PC-3 (cell line): ENCODE results near the gene DAPK1. TPM values are rescaled to one million over a fixed set of nuclear protein-coding genes. Genes with fewer than 3 reads are reported as not detected.

ENCODE experiments used
- ATAC-seq: fragments of 200-7000 bp; cut with Tn5 transposase; 2 replicates; pipeline ENCODE4 v1.9.1; 2020; ENCODE audit warnings: mild to moderate bottlenecking, moderate library complexity
- BruUV-seq: library from RNA; stranded (reverse); fragments of 400-500 nt; replicated peaks from 2 replicates; lab custom pipeline; 2021; lab: Mats Ljungman, UMichigan
- CTCF ChIA-PET: fragments of 300-600 bp; sonication (Branson Sonifier 250); formaldehyde crosslinking; loops from one replicate; lab custom pipeline; 2022; ENCODE audit warnings: antibody characterized with exemption; lab: Charles Lee
- POLR2A ChIA-PET: fragments of 300-600 bp; sonication (Branson Sonifier 250); formaldehyde crosslinking; loops from one replicate; lab custom pipeline; 2022; ENCODE audit warnings: antibody characterized with exemption; ENCODE audit not compliant: unreplicated experiment; lab: Charles Lee
- DNase-seq: peaks from one replicate; pipeline ENCODE4 v3.0.0-alpha.2; 2015
- H2AFZ ChIP-seq: fragments of 300-600 bp; sonication (generic); 2 replicates; pipeline ENCODE4 v1.6.0; 2016; ENCODE audit warnings: antibody characterized with exemption, low read length
- H3F3A ChIP-seq: fragments of 300-600 bp; sonication (generic); one replicate; pipeline ENCODE4 v1.6.0; 2017; ENCODE audit warnings: antibody characterized with exemption, low read length, control low read depth, mild to moderate bottlenecking; ENCODE audit not compliant: unreplicated experiment
- H3K27ac ChIP-seq: fragments of 300-600 bp; sonication (generic); 2 replicates; pipeline ENCODE4 v1.5.1; 2016; ENCODE audit warnings: mild to moderate bottlenecking, low read length
- H3K27me3 ChIP-seq: fragments of 300-600 bp; sonication (generic); 2 replicates; pipeline ENCODE4 v1.6.1; 2016; ENCODE audit warnings: low read length, mixed read lengths
- H3K36me3 ChIP-seq: fragments of 300-600 bp; sonication (generic); 2 replicates; pipeline ENCODE4 v1.6.1; 2016; ENCODE audit warnings: low read depth, mixed run types, low read length, mixed read lengths
- H3K4me1 ChIP-seq: fragments of 300-600 bp; sonication (generic); 2 replicates; pipeline ENCODE4 v1.5.1; 2016; ENCODE audit warnings: low read length; ENCODE audit not compliant: insufficient read depth
- H3K4me2 ChIP-seq: fragments of 300-600 bp; sonication (generic); 2 replicates; pipeline ENCODE4 v1.6.0; 2016; ENCODE audit warnings: low read length
- H3K4me3 ChIP-seq: fragments of 300-600 bp; sonication (generic); 2 replicates; pipeline ENCODE4 v1.5.1; 2016; ENCODE audit warnings: mild to moderate bottlenecking, low read length, mixed read lengths
- H3K79me2 ChIP-seq: fragments of 300-600 bp; sonication (generic); 2 replicates; pipeline ENCODE4 v1.6.1; 2017; ENCODE audit warnings: low read length, mixed read lengths
- H3K9ac ChIP-seq: fragments of 300-600 bp; sonication (generic); 2 replicates; pipeline ENCODE4 v1.6.0; 2016; ENCODE audit warnings: mild to moderate bottlenecking, low read length
- H3K9me2 ChIP-seq: fragments of 300-600 bp; sonication (generic); replicated peaks from 2 replicates; pipeline ENCODE4 v1.6.1; 2016; ENCODE audit warnings: mixed run types, low read length, mixed read lengths
- H3K9me3 ChIP-seq: fragments of 300-600 bp; sonication (generic); 2 replicates; pipeline ENCODE4 v1.6.1; 2016; ENCODE audit warnings: low read length, mixed read lengths
- H4K20me1 ChIP-seq: fragments of 300-600 bp; sonication (generic); 2 replicates; pipeline ENCODE4 v1.6.1; 2016; ENCODE audit warnings: low read length, mixed read lengths
- CTCF ChIP-seq: fragments of 300-600 bp; sonication (generic); conservative IDR thresholded peaks from 2 replicates; pipeline ENCODE4 v1.5.1; 2017; ENCODE audit warnings: antibody characterized with exemption, low read depth, mild to moderate bottlenecking, low read length
- EZH2 ChIP-seq: fragments of 300-600 bp; sonication (generic); IDR thresholded peaks from one replicate; pipeline ENCODE4 v1.6.1; 2017; ENCODE audit warnings: antibody characterized with exemption, mild to moderate bottlenecking, low read length; ENCODE audit not compliant: unreplicated experiment
- EZH2phosphoT487 ChIP-seq: fragments of 300-600 bp; sonication (generic); IDR thresholded peaks from 2 replicates; pipeline ENCODE4 v1.6.1; 2018; ENCODE audit warnings: mild to moderate bottlenecking, antibody characterized with exemption, low read length, borderline replicate concordance
- intact Hi-C: fragments of 100-400 bp; cut with micrococcal nuclease; formaldehyde crosslinking; loops from 2 replicates; pipeline ENCODE4 v1.9.0; 2023
- total RNA-seq: library from RNA; depleted of rRNA; stranded (reverse); fragments of >200 nt; gene quantifications from 2 replicates; pipeline ENCODE4 v1.2.3, GENCODE V29; 2014

Gene DAPK1
- total RNA-seq, 1 experiment from 2014 or later = not detected

- POLR2A ChIA-PET = no interaction called here
- no peak for ATAC-seq
- no peaks in the 10 kb centered on the region for H3K36me3 ChIP-seq
- CTCF ChIA-PET = no interaction called here
- H4K20me1 ChIP-seq = no peaks in the 10 kb centered on the region
- no peak overlapping the region for H3K9ac ChIP-seq
- no peak overlapping the region for H2AFZ ChIP-seq
- no TSS peak for BruUV-seq
- TF ChIP-seq EZH2phosphoT487 (no peak), EZH2 (no peak), CTCF (no peak)
- no peaks in the 10 kb centered on the region for H3F3A ChIP-seq
- H3K9me2 ChIP-seq = no peaks in the 10 kb centered on the region
- no peaks in the 10 kb centered on the region for H3K79me2 ChIP-seq
- no peaks in the 10 kb centered on the region for H3K9me3 ChIP-seq
- H3K4me3 ChIP-seq = no peak overlapping the region
- H3K4me2 ChIP-seq = no peak overlapping the region
- peaks cover 5% of the 10 kb centered on the region; the same call in 1 of the 2 replicates for H3K27me3 ChIP-seq
- H3K27ac ChIP-seq = no peak overlapping the region
- no peak for DNase-seq
- intact Hi-C loops = no loop called here
- no peaks in the 10 kb centered on the region for H3K4me1 ChIP-seq
Measured at GRCh38 chr9:87549791-87550190, 52.1 kb downstream of the DAPK1 start.

GRCh38 chr9:87550253-87550954 lies 52.7 kb downstream of the DAPK1 start:
- Histone ChIP-seq H3K4me3 (no peak overlapping the region), H3F3A (no peaks in the 10 kb centered on the region), H3K4me1 (no peaks in the 10 kb centered on the region), H3K9me3 (no peaks in the 10 kb centered on the region), H4K20me1 (no peaks in the 10 kb centered on the region), H3K36me3 (no peaks in the 10 kb centered on the region), H3K79me2 (no peaks in the 10 kb centered on the region), H2AFZ (no peak overlapping the region), H3K4me2 (no peak overlapping the region), H3K9ac (no peak overlapping the region), H3K27me3 (peaks cover 7% of the 10 kb centered on the region; the same call in 1 of the 2 replicates), H3K27ac (no peak overlapping the region), H3K9me2 (no peaks in the 10 kb centered on the region)
- BruUV-seq = no TSS peak
- ChIA-PET POLR2A (no interaction called here), CTCF (no interaction called here)
- TF ChIP-seq EZH2phosphoT487 (no peak), CTCF (no peak), EZH2 (no peak)
- ATAC-seq (no peak), DNase-seq (no peak)
- intact Hi-C loops = no loop called here

GRCh38 chr9:87551772-87552217 lies 54.1 kb downstream of the DAPK1 start:
- Histone ChIP-seq H3K9ac (no peak overlapping the region), H3K9me2 (no peaks in the 10 kb centered on the region), H3K4me2 (no peak overlapping the region), H3K9me3 (no peaks in the 10 kb centered on the region), H3K27ac (no peak overlapping the region), H3F3A (no peaks in the 10 kb centered on the region), H3K4me3 (no peak overlapping the region), H4K20me1 (no peaks in the 10 kb centered on the region), H3K36me3 (no peaks in the 10 kb centered on the region), H2AFZ (no peak overlapping the region), H3K27me3 (peaks cover 10% of the 10 kb centered on the region; the same call in 1 of the 2 replicates), H3K4me1 (no peaks in the 10 kb centered on the region), H3K79me2 (no peaks in the 10 kb centered on the region)
- intact Hi-C loops = no loop called here
- ChIA-PET POLR2A (no interaction called here), CTCF (no interaction called here)
- ATAC-seq = no peak
- TF ChIP-seq EZH2 (no peak), CTCF (no peak), EZH2phosphoT487 (no peak)
- no TSS peak for BruUV-seq
- no peak for DNase-seq
